Neural cell (in vitro differentiated cells): ENCODE results near the gene F7. TPM values are rescaled to one million over a fixed set of nuclear protein-coding genes. Genes with fewer than 3 reads are reported as not detected.

Experiments
- H2AFZ ChIP-seq: fragments of 200-600, 300-800 bp; sonication (generic), shearing (Covaris generic); 2 replicates; pipeline ENCODE4 v1.6.0; 2014; ENCODE audit warnings: low read depth, mild to moderate bottlenecking, antibody characterized with exemption, low read length, moderate library complexity
- H3F3A ChIP-seq: fragments of 200-600 bp; shearing (Covaris generic); 2 replicates; pipeline ENCODE4 v1.6.1; 2016; ENCODE audit warnings: mild to moderate bottlenecking, moderate library complexity, mixed read lengths, antibody characterized with exemption, low read length; ENCODE audit not compliant: insufficient read depth, poor library complexity, severe bottlenecking
- H3K27ac ChIP-seq: fragments of 200-600, 300-800 bp; sonication (generic), shearing (Covaris generic); 2 replicates; pipeline ENCODE4 v1.5.1; 2014; ENCODE audit warnings: mild to moderate bottlenecking, low read length, moderate library complexity
- H3K27me3 ChIP-seq: fragments of 300-800, 200-600 bp; sonication (generic), shearing (Covaris generic); 2 replicates; pipeline ENCODE4 v1.6.0; 2014; ENCODE audit warnings: mild to moderate bottlenecking, low read depth, low read length, moderate library complexity; ENCODE audit not compliant: insufficient read depth
- H3K36me3 ChIP-seq: fragments of 300-800, 200-600 bp; sonication (generic), shearing (Covaris generic); 2 replicates; pipeline ENCODE4 v1.5.1; 2014; ENCODE audit warnings: mild to moderate bottlenecking, antibody characterized with exemption, low read length, moderate library complexity; ENCODE audit not compliant: insufficient read depth
- H3K4me2 ChIP-seq: fragments of 300-800, 200-600 bp; sonication (generic), shearing (Covaris generic); 2 replicates; pipeline ENCODE4 v1.6.0; 2014; ENCODE audit warnings: mild to moderate bottlenecking, low read length
- H3K4me3 ChIP-seq: fragments of 300-800, 200-600 bp; sonication (generic), shearing (Covaris generic); 2 replicates; pipeline ENCODE4 v1.5.1; 2014; ENCODE audit warnings: mild to moderate bottlenecking, low read length, moderate library complexity
- H3K79me2 ChIP-seq: fragments of 200-600 bp; shearing (Covaris generic); replicated peaks from 2 replicates; pipeline ENCODE4 v1.6.0; 2014; ENCODE audit warnings: mild to moderate bottlenecking, low read length, moderate library complexity; ENCODE audit not compliant: insufficient read depth
- H3K9ac ChIP-seq: fragments of 300-800, 200-600 bp; sonication (generic), shearing (Covaris generic); 2 replicates; pipeline ENCODE4 v1.6.1; 2016; ENCODE audit warnings: mild to moderate bottlenecking, low read length, mixed read lengths
- H3K9me2 ChIP-seq: fragments of 200-600 bp; shearing (Covaris generic); 2 replicates; pipeline ENCODE4 v1.6.1; 2016; ENCODE audit warnings: mild to moderate bottlenecking, low read length, mixed read lengths; ENCODE audit not compliant: insufficient read depth
- H3K9me3 ChIP-seq: fragments of 200-600, 300-800 bp; sonication (generic), shearing (Covaris generic); 2 replicates; pipeline ENCODE4 v1.6.1; 2016; ENCODE audit warnings: mild to moderate bottlenecking, mixed run types, low read length, moderate library complexity, mixed read lengths
- H4K20me1 ChIP-seq: fragments of 200-600 bp; shearing (Covaris generic); 2 replicates; pipeline ENCODE4 v1.6.1; 2016; ENCODE audit warnings: mild to moderate bottlenecking, mixed run types; ENCODE audit not compliant: insufficient read depth
- EP300 ChIP-seq: fragments of 450-650 bp; conservative IDR thresholded peaks from 2 replicates; pipeline ENCODE4 v1.6.1; 2014; ENCODE audit warnings: antibody characterized with exemption, mild to moderate bottlenecking, moderate library complexity; ENCODE audit not compliant: poor library complexity, severe bottlenecking
- EZH2 ChIP-seq: fragments of 200-600, 300-800 bp; shearing (Covaris generic), sonication (generic); IDR thresholded peaks from 2 replicates; pipeline ENCODE4 v1.6.1; 2014; ENCODE audit warnings: antibody characterized with exemption, low read length, borderline replicate concordance, mild to moderate bottlenecking; ENCODE audit not compliant: insufficient read depth, poor library complexity, severe bottlenecking
- MXI1 ChIP-seq: fragments of 450-650 bp; conservative IDR thresholded peaks from 2 replicates; pipeline ENCODE4 v1.6.1; 2014; ENCODE audit warnings: antibody characterized with exemption, mild to moderate bottlenecking; ENCODE audit not compliant: poor library complexity, severe bottlenecking
- POLR2AphosphoS5 ChIP-seq: IDR thresholded peaks from 2 replicates; pipeline ENCODE4 v1.6.1; 2012
- RAD21 ChIP-seq: fragments of 450-650 bp; conservative IDR thresholded peaks from 2 replicates; pipeline ENCODE4 v1.6.1; 2014; ENCODE audit warnings: antibody characterized with exemption, mild to moderate bottlenecking, moderate library complexity
- SMC3 ChIP-seq: fragments of 450-650 bp; conservative IDR thresholded peaks from 2 replicates; pipeline ENCODE4 v1.6.1; 2014; ENCODE audit warnings: antibody characterized with exemption, mild to moderate bottlenecking, moderate library complexity; ENCODE audit not compliant: poor library complexity
- TAF1 ChIP-seq: IDR thresholded peaks from 2 replicates; pipeline ENCODE4 v1.6.1; 2012; ENCODE audit warnings: low read depth
- polyA plus RNA-seq: library from polyadenylated mRNA; depleted of rRNA; stranded (reverse); fragments of >200 nt; gene quantifications from 2 replicates; pipeline ENCODE4 v1.2.3, GENCODE V29; 2014
- TF ChIP-seq, protein P1 (sequence below): IDR thresholded peaks from 2 replicates; pipeline ENCODE4 v1.6.1; 2012; ENCODE audit warnings: borderline replicate concordance
- TF ChIP-seq, protein P2 (sequence below): fragments of 450-650 bp; IDR thresholded peaks from 2 replicates; pipeline ENCODE4 v1.5.1; 2014; ENCODE audit warnings: antibody characterized with exemption, mild to moderate bottlenecking, moderate library complexity; ENCODE audit not compliant: poor library complexity, severe bottlenecking

Gene F7
- polyA plus RNA-seq, 1 donor from 2014 or later, result 0.32 TPM

DNA sequence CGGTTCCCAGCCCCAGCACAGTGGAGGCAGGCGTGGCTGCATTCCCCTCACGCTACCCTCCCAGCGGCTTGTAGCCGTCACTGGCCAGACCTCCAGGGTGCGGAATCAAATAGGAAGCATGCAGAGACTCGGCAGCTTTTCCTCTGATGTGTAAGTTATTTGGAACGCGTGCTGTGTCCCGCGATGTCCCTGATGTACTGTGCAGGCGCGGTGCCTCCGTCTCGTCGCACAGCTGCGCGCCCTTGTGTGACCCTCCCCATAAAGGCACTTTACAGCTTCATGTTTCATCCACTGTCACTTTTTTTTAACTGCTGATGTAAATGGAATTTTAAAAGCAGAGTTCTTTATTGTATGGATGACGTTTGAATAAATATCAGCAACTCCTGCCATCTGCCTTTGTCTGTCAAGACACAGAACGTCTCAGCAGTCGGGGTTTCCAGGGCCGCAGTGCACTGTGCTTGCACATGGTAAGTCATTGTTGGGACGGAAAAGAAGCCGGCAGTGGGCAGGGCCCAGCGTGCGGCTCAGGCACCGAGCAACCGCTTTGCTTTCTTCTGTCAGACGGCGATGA lies 7.3 kb upstream of the F7 start:
- Histone ChIP-seq H3K27me3 (no peaks in the 10 kb centered on the region), H3K4me3 (no peak overlapping the region), H3K9ac (no peak overlapping the region), H4K20me1 (no peaks in the 10 kb centered on the region), H3K27ac (peak overlapping the region; percentile 37), H2AFZ (no peak overlapping the region), H3K36me3 (peaks cover 9% of the 10 kb centered on the region), H3K9me3 (no peaks in the 10 kb centered on the region), H3K4me2 (no peak overlapping the region), H3K79me2 (no peaks in the 10 kb centered on the region), H3K9me2 (no peaks in the 10 kb centered on the region), H3F3A (peaks cover 6% of the 10 kb centered on the region)
- TF ChIP-seq, protein P1, sequence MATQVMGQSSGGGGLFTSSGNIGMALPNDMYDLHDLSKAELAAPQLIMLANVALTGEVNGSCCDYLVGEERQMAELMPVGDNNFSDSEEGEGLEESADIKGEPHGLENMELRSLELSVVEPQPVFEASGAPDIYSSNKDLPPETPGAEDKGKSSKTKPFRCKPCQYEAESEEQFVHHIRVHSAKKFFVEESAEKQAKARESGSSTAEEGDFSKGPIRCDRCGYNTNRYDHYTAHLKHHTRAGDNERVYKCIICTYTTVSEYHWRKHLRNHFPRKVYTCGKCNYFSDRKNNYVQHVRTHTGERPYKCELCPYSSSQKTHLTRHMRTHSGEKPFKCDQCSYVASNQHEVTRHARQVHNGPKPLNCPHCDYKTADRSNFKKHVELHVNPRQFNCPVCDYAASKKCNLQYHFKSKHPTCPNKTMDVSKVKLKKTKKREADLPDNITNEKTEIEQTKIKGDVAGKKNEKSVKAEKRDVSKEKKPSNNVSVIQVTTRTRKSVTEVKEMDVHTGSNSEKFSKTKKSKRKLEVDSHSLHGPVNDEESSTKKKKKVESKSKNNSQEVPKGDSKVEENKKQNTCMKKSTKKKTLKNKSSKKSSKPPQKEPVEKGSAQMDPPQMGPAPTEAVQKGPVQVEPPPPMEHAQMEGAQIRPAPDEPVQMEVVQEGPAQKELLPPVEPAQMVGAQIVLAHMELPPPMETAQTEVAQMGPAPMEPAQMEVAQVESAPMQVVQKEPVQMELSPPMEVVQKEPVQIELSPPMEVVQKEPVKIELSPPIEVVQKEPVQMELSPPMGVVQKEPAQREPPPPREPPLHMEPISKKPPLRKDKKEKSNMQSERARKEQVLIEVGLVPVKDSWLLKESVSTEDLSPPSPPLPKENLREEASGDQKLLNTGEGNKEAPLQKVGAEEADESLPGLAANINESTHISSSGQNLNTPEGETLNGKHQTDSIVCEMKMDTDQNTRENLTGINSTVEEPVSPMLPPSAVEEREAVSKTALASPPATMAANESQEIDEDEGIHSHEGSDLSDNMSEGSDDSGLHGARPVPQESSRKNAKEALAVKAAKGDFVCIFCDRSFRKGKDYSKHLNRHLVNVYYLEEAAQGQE, result no peak
- TF ChIP-seq, protein P2, sequence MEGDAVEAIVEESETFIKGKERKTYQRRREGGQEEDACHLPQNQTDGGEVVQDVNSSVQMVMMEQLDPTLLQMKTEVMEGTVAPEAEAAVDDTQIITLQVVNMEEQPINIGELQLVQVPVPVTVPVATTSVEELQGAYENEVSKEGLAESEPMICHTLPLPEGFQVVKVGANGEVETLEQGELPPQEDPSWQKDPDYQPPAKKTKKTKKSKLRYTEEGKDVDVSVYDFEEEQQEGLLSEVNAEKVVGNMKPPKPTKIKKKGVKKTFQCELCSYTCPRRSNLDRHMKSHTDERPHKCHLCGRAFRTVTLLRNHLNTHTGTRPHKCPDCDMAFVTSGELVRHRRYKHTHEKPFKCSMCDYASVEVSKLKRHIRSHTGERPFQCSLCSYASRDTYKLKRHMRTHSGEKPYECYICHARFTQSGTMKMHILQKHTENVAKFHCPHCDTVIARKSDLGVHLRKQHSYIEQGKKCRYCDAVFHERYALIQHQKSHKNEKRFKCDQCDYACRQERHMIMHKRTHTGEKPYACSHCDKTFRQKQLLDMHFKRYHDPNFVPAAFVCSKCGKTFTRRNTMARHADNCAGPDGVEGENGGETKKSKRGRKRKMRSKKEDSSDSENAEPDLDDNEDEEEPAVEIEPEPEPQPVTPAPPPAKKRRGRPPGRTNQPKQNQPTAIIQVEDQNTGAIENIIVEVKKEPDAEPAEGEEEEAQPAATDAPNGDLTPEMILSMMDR, result no peak
- TF ChIP-seq RAD21 (no peak), EP300 (no peak), EZH2 (no peak), SMC3 (no peak)

DNA sequence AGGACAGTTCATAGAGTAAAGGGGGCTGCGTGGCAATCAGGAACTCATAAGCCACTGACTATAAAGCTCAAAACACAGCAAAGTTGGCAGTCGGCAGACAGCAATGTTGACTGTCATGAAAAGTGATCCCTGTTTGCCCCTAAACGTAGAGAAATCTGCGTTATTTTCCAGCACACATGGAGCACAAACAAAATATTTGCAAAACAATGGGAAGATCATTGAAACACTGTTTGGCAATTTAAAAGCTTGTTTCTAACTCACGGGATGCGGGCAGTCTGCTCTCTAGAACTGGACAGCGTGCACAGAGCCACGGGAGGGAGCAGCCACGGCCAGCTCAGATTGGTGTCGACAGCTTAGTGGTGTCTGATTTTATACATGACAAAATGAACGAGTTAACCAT lies 6.4 kb upstream of the F7 start:
- Histone ChIP-seq H3K27ac (peak overlapping the region; percentile 37), H3K4me2 (no peak overlapping the region), H3K9ac (no peak overlapping the region)

More for the DNA sequence above, 6.4 kb upstream of the F7 start:
- Histone ChIP-seq H3K27me3 (no peaks in the 10 kb centered on the region), H3K79me2 (no peaks in the 10 kb centered on the region), H3K9me3 (no peaks in the 10 kb centered on the region), H4K20me1 (no peaks in the 10 kb centered on the region), H3K9me2 (no peaks in the 10 kb centered on the region), H3K4me3 (no peak overlapping the region), H2AFZ (no peak overlapping the region), H3K36me3 (peaks cover 9% of the 10 kb centered on the region), H3F3A (peaks cover 6% of the 10 kb centered on the region)
- no peak for TF ChIP-seq POLR2AphosphoS5
- TF ChIP-seq TAF1, result no peak
- no peak for TF ChIP-seq EZH2
- no peak for TF ChIP-seq RAD21
- TF ChIP-seq EP300, result no peak
- TF ChIP-seq, protein P2, result no peak
- no peak for TF ChIP-seq SMC3
- TF ChIP-seq, protein P1, result no peak
- TF ChIP-seq MXI1, result no peak
